B cell (primary cell): ENCODE data around the gene MRTFA. TPM values are rescaled to one million over a fixed set of nuclear protein-coding genes. Genes with fewer than 3 reads are reported as not detected.

ENCODE experiments used
- ATAC-seq: fragments of 200-7000 bp; cut with Tn5 transposase; one replicate; pipeline ENCODE4 v1.10.0; 2021; ENCODE audit warnings: low read depth, mild to moderate bottlenecking, moderate number of reproducible peaks, moderate library complexity
- CTCF ChIA-PET: fragments of 350-600 bp; sonication (Branson Sonifier 250); formaldehyde crosslinking; loops from one replicate; lab custom pipeline; 2021; ENCODE audit warnings: antibody characterized with exemption, inconsistent platforms; lab: Charles Lee
- POLR2A ChIA-PET: fragments of 350-600 bp; sonication (Branson Sonifier 250); formaldehyde crosslinking; loops from one replicate; lab custom pipeline; 2021; ENCODE audit warnings: antibody characterized with exemption; lab: Charles Lee
- DNase-seq: peaks from one replicate; pipeline ENCODE4 v3.0.0; 2013
- H2AFZ ChIP-seq: 2 replicates; pipeline ENCODE4 v1.6.1; 2012; ENCODE audit warnings: mild to moderate bottlenecking, low read depth, low read length; ENCODE audit not compliant: insufficient read depth, poor library complexity, severe bottlenecking
- H3K27ac ChIP-seq, 2 donors: 1 replicate in 1 of 2; 2 replicates in 1 of 2; pipeline ENCODE4 v1.5.1; 2012 to 2013; ENCODE audit warnings: low read length in 2 of 2, mild to moderate bottlenecking in 2 of 2, moderate library complexity in 1 of 2
- H3K27me3 ChIP-seq, 4 experiments: fragments of 200-600 bp in 1 of 4; sonication (generic) in 1 of 4; replicated peaks in 1 of 4; 1 replicate in 2 of 4; 2 replicates in 2 of 4; pipeline versions ENCODE4 v1.6.1 to v1.7.0; 2013 to 2016; ENCODE audit warnings: low read length in 3 of 4, mild to moderate bottlenecking in 2 of 4, mixed read lengths in 1 of 4, moderate library complexity in 1 of 4; ENCODE audit not compliant: insufficient read depth in 4 of 4, control insufficient read depth in 3 of 4; ENCODE audit errors: control extremely low read depth in 1 of 4
- H3K36me3 ChIP-seq, 2 experiments: replicated peaks in 1 of 2; 1 replicate in 1 of 2; 2 replicates in 1 of 2; pipeline versions ENCODE4 v1.6.1 to v1.7.1; 2013; ENCODE audit warnings: low read length in 1 of 2; ENCODE audit not compliant: insufficient read depth in 2 of 2, control insufficient read depth in 1 of 2; ENCODE audit errors: control extremely low read depth in 1 of 2, extremely low read depth in 1 of 2
- H3K4me1 ChIP-seq, 2 donors: fragments of 200-600 bp in 1 of 2; sonication (generic) in 1 of 2; 1 replicate in 1 of 2; 2 replicates in 1 of 2; pipeline versions ENCODE4 v1.5.1 to v1.6.1; 2013 to 2017; ENCODE audit warnings: low read length in 2 of 2; ENCODE audit not compliant: control insufficient read depth in 2 of 2, insufficient read depth in 2 of 2
- H3K4me2 ChIP-seq: replicated peaks from 2 replicates; pipeline ENCODE3; 2012; ENCODE audit warnings: mild to moderate bottlenecking, low read depth, low read length; ENCODE audit not compliant: poor library complexity, severe bottlenecking
- H3K4me3 ChIP-seq, 5 experiments: fragments of 200-600 bp in 1 of 5; sonication (generic) in 1 of 5; 1 replicate in 3 of 5; 2 replicates in 2 of 5; pipeline versions ENCODE4 v1.5.1 to v1.7.0; 2011 to 2016; ENCODE audit warnings: low read length in 4 of 5, mild to moderate bottlenecking in 4 of 5, low read depth in 2 of 5, control low read depth in 1 of 5, moderate library complexity in 1 of 5; ENCODE audit not compliant: insufficient read depth in 1 of 5; ENCODE audit errors: control extremely low read depth in 1 of 5, extremely low read depth in 1 of 5
- H3K79me2 ChIP-seq: fragments of 200-600 bp; sonication (generic); one replicate; pipeline ENCODE4 v1.6.0; 2016; ENCODE audit warnings: low read length; ENCODE audit not compliant: control insufficient read depth, insufficient read depth
- H3K9ac ChIP-seq: fragments of 200-600 bp; sonication (generic); 2 replicates; pipeline ENCODE4 v1.6.1; 2017; ENCODE audit warnings: mild to moderate bottlenecking, low read length, moderate library complexity
- H3K9me3 ChIP-seq, 3 donors: one replicate each; pipeline versions ENCODE4 v1.6.1 to v1.7.1; 2013; ENCODE audit warnings: low read length in 2 of 3; ENCODE audit not compliant: control insufficient read depth in 2 of 3, insufficient read depth in 1 of 3; ENCODE audit errors: control extremely low read depth in 1 of 3
- H4K20me1 ChIP-seq: 2 replicates; pipeline ENCODE4 v1.6.0; 2012; ENCODE audit warnings: mild to moderate bottlenecking, low read length; ENCODE audit not compliant: insufficient read depth, control insufficient read depth, poor library complexity, severe bottlenecking
- H3K27ac Mint-ChIP-seq: one replicate; pipeline ENCODE4 v1.8.0; 2021; ENCODE audit warnings: mixed read lengths
- H3K27me3 Mint-ChIP-seq: one replicate; pipeline ENCODE4 v1.8.0; 2021; ENCODE audit warnings: mixed read lengths
- H3K4me1 Mint-ChIP-seq: one replicate; pipeline ENCODE4 v1.8.0; 2021; ENCODE audit warnings: mixed read lengths
- H3K4me3 Mint-ChIP-seq: one replicate; pipeline ENCODE4 v1.8.0; 2021; ENCODE audit warnings: mixed read lengths
- H3K9me3 Mint-ChIP-seq: one replicate; pipeline ENCODE4 v1.8.0; 2022; ENCODE audit warnings: mixed read lengths; ENCODE audit not compliant: insufficient read depth
- EZH2 ChIP-seq: IDR thresholded peaks from 2 replicates; pipeline ENCODE4 v1.6.1; 2012; ENCODE audit warnings: borderline replicate concordance, low read depth, mild to moderate bottlenecking, moderate library complexity, low read length; ENCODE audit not compliant: insufficient read depth, poor library complexity, severe bottlenecking
- WGBS: methylation state at CpG from one replicate; pipeline ENCODE4 v1.1.5; 2013; ENCODE audit warnings: missing lambda C conversion rate; ENCODE audit not compliant: insufficient coverage; 5-methylcytosine and 5-hydroxymethylcytosine counted together
- intact Hi-C: fragments of 100-400 bp; cut with micrococcal nuclease; formaldehyde crosslinking; loops from one replicate; pipeline ENCODE4 v1.10.0; 2022
- polyA plus RNA-seq: library from polyadenylated mRNA; depleted of rRNA; stranded (reverse); fragments of >200 nt; gene quantifications from 2 replicates; pipeline ENCODE4 v1.2.3, GENCODE V29; 2012
- total RNA-seq, 2 donors: library from RNA; stranded (reverse); fragments of 120-200 nt in 1 of 2; gene quantifications; 1 replicate in 1 of 2; 2 replicates in 1 of 2; pipeline versions ENCODE4 v1.2.3 to v1.2.4, GENCODE V29; 2013 to 2022
- TF ChIP-seq, protein P1 (sequence below): fragments of 200-600 bp; IDR thresholded peaks from one replicate; pipeline ENCODE4 v1.8.0; 2022; ENCODE audit warnings: antibody characterized with exemption, mild to moderate bottlenecking

The MRTFA gene
- total and polyA plus RNA-seq, 2 donors (not counting 1 experiment from before 2014, with no cell fraction given): 28.9 to 82.6 TPM

DNA sequence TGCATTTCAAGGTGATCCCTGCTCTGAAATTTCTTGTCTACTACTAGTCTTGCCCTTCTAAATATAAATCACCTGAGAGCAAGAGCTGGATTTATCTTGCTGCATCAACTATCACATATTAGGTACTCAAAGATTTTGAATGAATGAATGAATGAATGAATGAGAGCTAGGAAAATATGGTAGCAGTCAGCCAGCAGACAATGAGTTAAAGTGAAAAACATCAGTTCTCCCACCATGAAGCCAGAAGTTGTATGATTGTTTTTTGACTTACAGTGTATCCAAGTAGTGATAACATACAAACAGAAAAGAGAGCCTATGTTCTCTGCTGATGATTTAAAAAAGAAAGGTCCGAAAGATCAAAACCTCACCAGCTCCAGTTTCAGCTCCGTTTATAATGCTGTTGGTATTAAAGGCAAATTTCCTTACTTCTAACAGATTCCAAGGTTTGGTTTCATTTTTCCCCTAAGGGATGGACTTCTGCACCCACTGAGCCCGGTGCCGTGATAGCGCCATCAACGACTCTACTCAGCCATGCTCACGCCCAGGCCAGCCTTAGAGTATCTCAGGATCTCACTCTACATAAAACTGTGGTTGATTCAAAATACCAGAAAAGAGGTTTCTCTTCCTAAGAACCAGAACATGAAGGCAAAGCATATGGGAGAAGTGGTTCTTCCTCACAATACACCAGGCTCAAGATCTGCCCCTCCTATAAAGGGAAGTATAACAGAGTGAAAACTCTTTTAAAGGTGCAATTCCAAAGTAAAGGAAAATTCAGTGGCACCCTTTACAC lies 174.1 kb downstream of the MRTFA start:
- H3K9me3 ChIP-seq: no peaks in the 10 kb centered on the region
- H3K27ac ChIP-seq: peak overlapping the region; percentile 81 to 89
- peak overlapping the region; percentile 78 for H2AFZ ChIP-seq
- no peak for TF ChIP-seq EZH2
- TF ChIP-seq, protein P1, sequence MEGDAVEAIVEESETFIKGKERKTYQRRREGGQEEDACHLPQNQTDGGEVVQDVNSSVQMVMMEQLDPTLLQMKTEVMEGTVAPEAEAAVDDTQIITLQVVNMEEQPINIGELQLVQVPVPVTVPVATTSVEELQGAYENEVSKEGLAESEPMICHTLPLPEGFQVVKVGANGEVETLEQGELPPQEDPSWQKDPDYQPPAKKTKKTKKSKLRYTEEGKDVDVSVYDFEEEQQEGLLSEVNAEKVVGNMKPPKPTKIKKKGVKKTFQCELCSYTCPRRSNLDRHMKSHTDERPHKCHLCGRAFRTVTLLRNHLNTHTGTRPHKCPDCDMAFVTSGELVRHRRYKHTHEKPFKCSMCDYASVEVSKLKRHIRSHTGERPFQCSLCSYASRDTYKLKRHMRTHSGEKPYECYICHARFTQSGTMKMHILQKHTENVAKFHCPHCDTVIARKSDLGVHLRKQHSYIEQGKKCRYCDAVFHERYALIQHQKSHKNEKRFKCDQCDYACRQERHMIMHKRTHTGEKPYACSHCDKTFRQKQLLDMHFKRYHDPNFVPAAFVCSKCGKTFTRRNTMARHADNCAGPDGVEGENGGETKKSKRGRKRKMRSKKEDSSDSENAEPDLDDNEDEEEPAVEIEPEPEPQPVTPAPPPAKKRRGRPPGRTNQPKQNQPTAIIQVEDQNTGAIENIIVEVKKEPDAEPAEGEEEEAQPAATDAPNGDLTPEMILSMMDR: no peak
- H3K4me3 Mint-ChIP-seq: peak overlapping the region; percentile 97
- H3K4me3 ChIP-seq: peak overlapping the region; percentile 73 to 99 (median 80)
- H3K27me3 Mint-ChIP-seq: no peaks in the 10 kb centered on the region
- POLR2A ChIA-PET: no interaction called here
- no peaks in the 10 kb centered on the region for H3K9me3 Mint-ChIP-seq
- CTCF ChIA-PET: interaction anchor here (0.8 to 3.0 kb wide), 7 partner anchors 9 to 184 kb away, joined by 3 to 20 read pairs (median 6); no protein-coding TSS in a partner anchor
- 0% methylated on average over 4 of the region's 7 CpGs for WGBS
- ATAC-seq (peak; percentile 32), DNase-seq (peak; percentile 40)
- H4K20me1 ChIP-seq: peaks cover 18% of the 10 kb centered on the region
- peak overlapping the region; percentile 98 for H3K27ac Mint-ChIP-seq
- H3K9ac ChIP-seq: peak overlapping the region; percentile 89
- intact Hi-C loops: loop anchor here (2.0 to 10.0 kb wide), 3 partner anchors 14 to 48 kb away; no protein-coding TSS in a partner anchor
- peaks cover 7 to 23% of the 10 kb centered on the region in 2 experiments for H3K36me3 ChIP-seq
- peak overlapping the region; percentile 79 for H3K4me2 ChIP-seq
- peaks cover 83% of the 10 kb centered on the region for H3K79me2 ChIP-seq
- H3K4me1 ChIP-seq: peaks cover 42 to 43% of the 10 kb centered on the region in 2 donors
- H3K27me3 ChIP-seq: no peaks in the 10 kb centered on the region
- H3K4me1 Mint-ChIP-seq: peaks cover 62% of the 10 kb centered on the region

DNA sequence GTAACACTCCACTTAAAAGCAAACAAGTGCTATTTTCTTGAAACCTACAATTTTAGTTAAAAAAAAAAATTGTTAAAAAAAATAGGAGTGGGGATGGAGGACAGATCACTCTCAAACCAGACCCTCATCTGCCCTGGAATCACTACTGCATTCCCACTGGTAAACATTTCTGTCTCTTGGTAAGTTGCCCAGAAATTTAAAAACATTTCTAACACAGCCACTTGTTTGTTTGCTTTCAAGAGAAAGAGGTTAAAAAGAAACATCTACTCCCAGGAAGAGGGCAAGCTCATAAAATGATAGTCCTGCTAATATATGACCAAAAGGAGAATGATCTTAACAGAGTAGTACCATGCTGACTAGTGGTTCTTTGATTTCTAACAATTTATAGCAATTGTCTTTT lies 182.8 kb downstream of the MRTFA start:
- ATAC-seq (no peak), DNase-seq (no peak)
- Histone ChIP-seq H3K27ac (peak overlapping the region in 1 of 2 donors; percentile 57), H2AFZ (no peak overlapping the region), H3K4me2 (no peak overlapping the region), H3K9ac (no peak overlapping the region), H3K79me2 (peaks cover 100% of the 10 kb centered on the region), H3K36me3 (peaks cover 7 to 17% of the 10 kb centered on the region in 2 experiments), H3K4me1 (peaks cover 39 to 44% of the 10 kb centered on the region in 2 donors), H4K20me1 (peaks cover 63% of the 10 kb centered on the region), H3K27me3 (no peaks in the 10 kb centered on the region), H3K4me3 (no peak overlapping the region), H3K9me3 (no peaks in the 10 kb centered on the region)
- intact Hi-C loops: no loop called here
- CTCF ChIA-PET: interaction anchor here (0.7 to 10.9 kb wide), 5 partner anchors 9 to 32 kb away, joined by 3 to 73 read pairs (median 3); no protein-coding TSS in a partner anchor
- Mint-ChIP-seq H3K27ac (no peak overlapping the region), H3K4me1 (peaks cover 68% of the 10 kb centered on the region), H3K9me3 (no peaks in the 10 kb centered on the region), H3K4me3 (no peak overlapping the region), H3K27me3 (no peaks in the 10 kb centered on the region)
- TF ChIP-seq EZH2: no peak
- TF ChIP-seq, protein P1: no peak
- POLR2A ChIA-PET: interaction anchor here (1.1 kb wide), 1 partner anchor 10 kb away, joined by 9 read pairs; no protein-coding TSS in a partner anchor
